ENCODE results near the gene WDR18.

Gene WDR18

DNA sequence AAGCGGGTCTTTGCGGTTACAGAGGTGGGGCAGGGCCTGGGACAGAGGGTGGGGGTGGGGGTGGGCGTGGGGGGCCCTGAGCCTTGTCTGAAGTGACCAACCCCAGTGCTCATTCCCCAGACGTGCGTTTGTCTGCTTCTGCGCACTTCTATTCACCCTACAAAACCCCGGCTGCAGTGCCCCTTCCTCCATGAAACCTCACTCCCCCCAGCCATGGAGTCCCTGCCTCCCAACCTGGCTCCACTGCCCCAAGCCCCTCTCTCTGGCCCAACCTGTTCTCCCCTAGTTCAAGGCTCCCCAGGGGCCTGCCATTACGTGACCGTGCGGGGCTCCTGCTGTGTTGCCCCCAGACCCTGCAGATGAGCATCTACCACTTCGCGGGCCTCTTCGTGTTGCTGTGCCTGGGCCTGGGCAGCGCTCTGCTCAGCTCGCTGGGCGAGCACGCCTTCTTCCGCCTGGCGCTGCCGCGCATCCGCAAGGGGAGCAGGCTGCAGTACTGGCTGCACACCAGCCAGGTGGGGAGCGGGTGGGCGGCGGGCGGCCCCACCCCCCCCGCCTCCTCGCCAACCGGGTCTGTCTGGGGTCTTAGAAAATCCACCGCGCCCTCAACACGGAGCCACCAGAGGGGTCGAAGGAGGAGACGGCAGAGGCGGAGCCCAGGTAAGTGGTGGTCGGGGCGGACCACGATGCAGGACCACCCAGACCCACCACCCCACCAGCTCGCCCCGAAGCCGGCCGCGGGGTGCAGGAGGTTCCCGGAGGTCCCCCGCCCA, 24.3 kb downstream of the WDR18 start:
- DNase-seq (ENCODE audit: low spot score) = no peak

DNA sequence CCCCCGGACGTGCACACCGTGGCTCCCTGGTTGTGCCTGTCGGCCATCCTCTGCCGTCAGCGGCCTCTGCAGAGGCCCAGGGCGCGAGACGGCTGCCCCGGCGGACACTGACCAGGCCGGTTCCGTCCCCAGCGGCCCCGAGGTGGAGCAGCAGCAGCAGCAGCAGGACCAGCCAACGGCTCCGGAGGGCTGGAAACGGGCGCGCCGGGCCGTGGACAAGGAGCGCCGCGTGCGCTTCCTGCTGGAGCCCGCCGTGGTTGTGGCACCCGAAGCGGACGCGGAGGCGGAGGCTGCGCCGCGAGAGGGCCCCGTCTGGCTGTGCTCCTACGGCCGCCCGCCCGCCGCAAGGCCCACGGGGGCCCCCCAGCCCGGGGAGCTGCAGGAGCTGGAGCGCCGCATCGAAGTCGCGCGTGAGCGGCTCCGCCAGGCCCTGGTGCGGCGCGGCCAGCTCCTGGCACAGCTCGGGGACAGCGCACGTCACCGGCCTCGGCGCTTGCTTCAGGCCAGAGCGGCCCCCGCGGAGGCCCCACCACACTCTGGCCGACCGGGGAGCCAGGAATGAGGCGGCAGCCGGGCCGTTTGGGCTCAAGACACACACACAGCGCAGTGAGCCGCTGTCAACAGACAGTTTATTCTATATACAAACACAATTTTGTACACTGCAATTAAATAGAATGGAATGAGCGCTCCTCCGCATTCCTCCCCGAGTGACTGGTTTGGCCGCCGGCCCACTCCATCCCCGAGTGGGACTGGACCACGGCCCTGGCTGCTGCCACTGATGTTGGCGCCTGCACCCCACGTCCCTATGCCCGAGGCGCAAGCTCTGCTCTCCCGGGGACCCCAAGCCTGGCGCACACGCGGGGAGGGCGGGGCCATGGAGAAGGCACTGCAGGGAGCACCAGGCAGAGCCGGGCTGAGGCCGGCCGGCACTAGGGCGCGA, 25.2 kb downstream of the WDR18 start:
- DNase-seq (ENCODE audit: low spot score) = no peak

GRCh38 chr19:1009981-1010538, 25.9 kb downstream of the WDR18 start:
- DNase-seq (ENCODE audit: low spot score) = no peak

GRCh38 chr19:1010586-1011510, 26.7 kb downstream of the WDR18 start:
- no peak for DNase-seq (ENCODE audit: low spot score)

DNA sequence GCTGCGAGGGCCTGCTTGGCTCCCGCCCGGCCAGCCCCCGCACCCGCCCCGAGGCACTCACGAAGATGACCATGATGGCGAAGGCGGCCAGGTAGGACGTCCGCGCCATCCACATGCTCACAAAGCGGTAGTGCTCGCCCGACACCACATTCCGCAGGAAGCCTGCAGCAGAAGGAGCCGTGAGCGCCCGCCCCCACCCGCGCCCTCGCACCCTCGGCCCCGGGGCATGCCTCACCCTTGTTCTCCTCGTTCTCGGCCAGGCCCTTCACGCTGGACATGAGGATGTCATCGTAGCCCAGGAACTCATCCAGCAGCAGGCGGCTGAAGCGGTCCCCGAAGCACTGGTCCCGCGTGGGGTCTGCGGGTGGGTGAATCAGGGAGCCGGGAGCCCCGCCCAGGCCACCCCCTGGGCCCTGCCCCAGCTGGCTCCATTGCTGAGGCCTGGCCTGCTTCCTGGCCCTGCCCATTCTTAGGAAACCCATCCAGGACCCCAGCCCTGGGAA, 27.7 kb downstream of the WDR18 start:
- DNase-seq (ENCODE audit: low spot score) = no peak

DNA sequence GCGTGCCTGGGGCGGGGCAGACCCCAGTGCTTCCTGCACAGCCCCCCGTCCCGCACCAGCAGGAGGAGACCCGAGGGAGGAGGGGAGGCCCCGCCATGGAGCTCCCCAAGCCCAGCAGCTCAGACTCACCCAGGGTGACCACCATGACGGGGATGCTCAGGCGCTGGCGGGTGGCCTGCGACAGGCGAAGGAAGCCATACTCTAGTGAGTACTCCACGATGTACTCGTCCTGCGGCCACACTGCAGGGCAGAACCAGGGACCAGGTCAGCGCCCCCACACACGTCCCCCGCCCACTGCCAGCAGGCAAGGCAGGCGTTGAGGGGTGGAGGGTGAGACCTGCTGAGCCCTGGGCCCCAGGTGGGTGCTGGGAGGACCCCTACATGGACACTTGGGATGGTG, 28.2 kb downstream of the WDR18 start:
- DNase-seq (ENCODE audit: low spot score) = no peak

GRCh38 chr19:1013218-1013617, 29.1 kb downstream of the WDR18 start:
- no peak for DNase-seq (ENCODE audit: low spot score)

DNA sequence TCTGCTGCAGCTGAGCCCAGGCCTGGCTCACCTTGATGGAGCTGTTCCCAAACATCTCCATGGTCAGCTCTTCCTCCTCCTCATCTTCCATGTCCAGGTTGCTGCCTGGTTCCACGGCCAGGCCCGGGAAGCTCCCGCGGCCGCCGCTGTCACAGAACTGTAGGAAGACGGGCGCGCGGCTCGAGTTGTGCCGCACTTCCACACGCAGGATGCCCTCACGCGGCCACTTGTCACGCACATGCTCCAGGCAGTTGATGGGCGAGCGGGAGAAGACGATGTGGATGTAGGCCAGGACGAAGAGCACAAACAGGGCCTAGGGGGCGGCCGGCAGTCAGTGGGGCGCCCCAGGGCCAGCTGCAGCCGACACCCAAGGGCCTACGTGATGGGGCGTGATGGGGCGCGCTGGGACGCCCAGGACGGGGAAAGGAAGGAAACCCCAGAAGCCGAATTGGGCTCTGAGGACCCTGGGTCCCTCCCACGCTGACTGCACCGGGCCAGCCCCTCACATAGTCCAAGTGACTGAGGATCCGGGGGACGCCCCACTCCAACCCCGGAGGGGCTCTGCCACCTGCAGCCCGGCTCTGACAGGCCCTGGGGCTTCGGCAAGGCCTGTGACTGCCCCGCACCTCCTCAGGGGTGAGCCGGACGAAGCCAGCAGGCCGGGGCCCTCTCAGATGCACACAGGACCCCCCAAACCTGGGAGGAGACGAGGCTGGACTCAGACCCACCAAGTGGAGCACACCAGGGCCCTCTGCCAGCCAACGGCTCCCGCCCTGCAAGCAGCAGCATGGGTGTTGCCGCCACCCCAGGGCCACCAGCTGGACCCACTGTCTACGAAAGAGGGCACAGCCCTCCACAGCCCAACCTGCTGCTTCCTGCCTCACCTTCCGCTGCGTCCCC, 30.3 kb downstream of the WDR18 start:
- no peak for DNase-seq (ENCODE audit: low spot score)

- DNase-seq (ENCODE audit: low spot score) = no peak
Measured at GRCh38 chr19:1015061-1015781, 31.1 kb downstream of the WDR18 start.

GRCh38 chr19:1015782-1016646, 31.9 kb downstream of the WDR18 start:
- DNase-seq (ENCODE audit: low spot score) = no peak

GRCh38 chr19:1016647-1017114, 32.5 kb downstream of the WDR18 start:
- no peak for DNase-seq (ENCODE audit: low spot score)

GRCh38 chr19:1017115-1017905, 33.2 kb downstream of the WDR18 start:
- DNase-seq (ENCODE audit: low spot score) = no peak

- DNase-seq (ENCODE audit: low spot score) = no peak
Measured at GRCh38 chr19:1017906-1018305, 33.8 kb downstream of the WDR18 start.

- DNase-seq (ENCODE audit: low spot score) = no peak
Measured at GRCh38 chr19:1018393-1018792, 34.2 kb downstream of the WDR18 start.

- no peak for DNase-seq (ENCODE audit: low spot score)
Measured at GRCh38 chr19:1018932-1019615, 34.9 kb downstream of the WDR18 start.

- no peak for DNase-seq (ENCODE audit: low spot score)
Measured at GRCh38 chr19:1019616-1019961, 35.4 kb downstream of the WDR18 start.
